AG04450 (cell line): ENCODE data around the gene AFF1. TPM values are rescaled to one million over a fixed set of nuclear protein-coding genes. Genes with fewer than 3 reads are reported as not detected.

Experiments used
- CTCF ChIA-PET: fragments of 300-600, 350-600 bp; formaldehyde crosslinking; extraction: SDS; loops from one replicate; lab custom pipeline; 2022; ENCODE audit warnings: antibody characterized with exemption, inconsistent platforms; lab: Charles Lee
- POLR2A ChIA-PET: fragments of 350-600 bp; formaldehyde crosslinking; extraction: SDS; loops from one replicate; lab custom pipeline; 2021; ENCODE audit warnings: antibody characterized with exemption, inconsistent platforms; lab: Yijun Ruan, JAX
- DNase-seq: peaks from one replicate; pipeline ENCODE4 v3.0.0-alpha.2; 2011; ENCODE audit warnings: low read depth, low spot score
- H3K27ac ChIP-seq: one replicate; pipeline ENCODE4 v1.5.1; 2012; ENCODE audit warnings: low read depth, low read length, control low read depth
- H3K27me3 ChIP-seq: one replicate; pipeline ENCODE4 v1.6.0; 2012; ENCODE audit warnings: low read length; ENCODE audit not compliant: control insufficient read depth, insufficient read depth
- H3K4me3 ChIP-seq: 2 replicates; pipeline ENCODE4 v1.5.1; 2011; ENCODE audit warnings: mild to moderate bottlenecking, low read depth, low read length, control low read depth
- H3K9me3 ChIP-seq: 2 replicates; pipeline ENCODE4 v1.5.1; 2012; ENCODE audit warnings: low read length; ENCODE audit not compliant: control insufficient read depth, insufficient read depth
- polyA plus RNA-seq: library from polyadenylated mRNA; depleted of rRNA; stranded (reverse); fragments of >200 nt; gene quantifications from 2 replicates; pipeline ENCODE4 v1.2.3, GENCODE V29; 2011
- TF ChIP-seq, protein P1 (sequence below): IDR thresholded peaks from 2 replicates; pipeline ENCODE4 v1.5.1; 2011; ENCODE audit warnings: low read depth, low read length, control low read depth, inconsistent platforms

AFF1 gene
- polyA plus RNA-seq, 1 experiment, result 17.2 TPM

DNA sequence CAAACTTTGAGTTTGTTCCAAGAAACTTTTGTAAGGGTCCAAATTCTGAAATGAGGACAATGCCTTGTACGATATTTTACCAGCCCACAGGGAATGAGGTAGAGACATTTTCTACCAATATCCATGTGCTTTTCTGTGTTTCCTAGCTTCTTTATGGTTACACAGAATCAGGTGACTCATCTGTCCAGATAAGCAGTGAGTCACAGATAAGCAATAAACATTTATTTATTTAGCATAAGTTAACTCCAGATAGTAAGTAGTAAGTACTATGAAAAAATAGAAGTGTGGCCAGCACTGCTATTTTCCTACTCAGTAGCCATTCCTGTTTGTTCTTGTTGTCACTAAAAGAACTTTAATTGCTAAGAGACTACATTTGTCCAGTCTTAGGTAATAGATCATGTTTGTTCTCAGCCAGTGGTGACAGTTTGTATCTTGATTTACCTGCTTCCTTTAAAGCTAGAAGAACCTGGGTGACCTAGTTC, 7.4 kb downstream of the AFF1 start:
- ChIA-PET CTCF (interaction anchor here (0.6 to 1.5 kb wide), 2 partner anchors 8 to 28 kb away, joined by 4 read pairs; partner anchors contain the start of gene AFF1), POLR2A (interaction anchor here (0.6 to 1.8 kb wide), 2 partner anchors 55 to 64 kb away, joined by 5 to 8 read pairs; no protein-coding TSS in a partner anchor)
- TF ChIP-seq, protein P1, sequence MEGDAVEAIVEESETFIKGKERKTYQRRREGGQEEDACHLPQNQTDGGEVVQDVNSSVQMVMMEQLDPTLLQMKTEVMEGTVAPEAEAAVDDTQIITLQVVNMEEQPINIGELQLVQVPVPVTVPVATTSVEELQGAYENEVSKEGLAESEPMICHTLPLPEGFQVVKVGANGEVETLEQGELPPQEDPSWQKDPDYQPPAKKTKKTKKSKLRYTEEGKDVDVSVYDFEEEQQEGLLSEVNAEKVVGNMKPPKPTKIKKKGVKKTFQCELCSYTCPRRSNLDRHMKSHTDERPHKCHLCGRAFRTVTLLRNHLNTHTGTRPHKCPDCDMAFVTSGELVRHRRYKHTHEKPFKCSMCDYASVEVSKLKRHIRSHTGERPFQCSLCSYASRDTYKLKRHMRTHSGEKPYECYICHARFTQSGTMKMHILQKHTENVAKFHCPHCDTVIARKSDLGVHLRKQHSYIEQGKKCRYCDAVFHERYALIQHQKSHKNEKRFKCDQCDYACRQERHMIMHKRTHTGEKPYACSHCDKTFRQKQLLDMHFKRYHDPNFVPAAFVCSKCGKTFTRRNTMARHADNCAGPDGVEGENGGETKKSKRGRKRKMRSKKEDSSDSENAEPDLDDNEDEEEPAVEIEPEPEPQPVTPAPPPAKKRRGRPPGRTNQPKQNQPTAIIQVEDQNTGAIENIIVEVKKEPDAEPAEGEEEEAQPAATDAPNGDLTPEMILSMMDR, result no peak
- H3K9me3 ChIP-seq, result no peaks in the 10 kb centered on the region
- no peak for DNase-seq
- H3K4me3 ChIP-seq, result no peak overlapping the region
- H3K27ac ChIP-seq, result no peak overlapping the region
- H3K27me3 ChIP-seq, result no peaks in the 10 kb centered on the region

DNA sequence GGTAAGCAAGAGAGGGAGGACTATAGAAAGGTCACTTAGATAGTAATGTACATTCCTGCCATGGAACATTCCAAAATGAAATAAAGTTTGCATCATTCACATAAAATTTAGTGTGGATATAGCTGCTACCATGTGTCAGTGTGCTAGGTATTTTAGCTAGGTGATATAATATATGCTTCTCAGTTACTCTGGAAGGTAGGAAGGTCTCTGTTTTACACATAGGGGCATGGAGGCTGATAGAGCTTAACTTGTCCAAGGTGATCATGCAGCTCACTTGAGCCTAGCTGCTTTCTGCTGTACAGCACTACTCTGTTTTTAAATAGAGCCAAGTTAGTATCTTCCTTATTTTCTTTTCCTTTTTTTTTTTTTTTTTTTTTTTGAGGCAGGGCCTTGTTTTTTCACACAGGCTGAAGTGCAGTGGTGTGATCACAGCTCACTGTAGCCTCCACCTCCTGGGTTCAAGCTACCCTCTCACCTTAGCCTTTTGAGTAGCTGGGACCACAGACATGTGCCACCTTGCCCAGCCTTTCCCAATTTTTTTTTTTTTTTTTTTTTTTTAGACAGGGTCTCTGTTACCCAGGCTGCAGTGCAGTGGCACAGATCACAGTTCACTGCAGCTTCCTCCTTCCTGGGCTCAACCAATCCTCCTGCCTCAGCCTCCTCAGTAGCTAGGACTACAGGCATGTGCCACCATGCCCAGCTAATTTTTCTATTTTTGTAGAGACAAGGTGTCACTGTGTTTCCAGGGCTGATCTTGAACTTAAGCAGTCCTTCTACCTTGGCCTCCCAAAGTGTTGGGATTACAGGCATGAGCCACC, 10.4 kb downstream of the AFF1 start:
- TF ChIP-seq, protein P1, result no peak
- Histone ChIP-seq H3K27me3 (no peaks in the 10 kb centered on the region), H3K9me3 (no peaks in the 10 kb centered on the region), H3K4me3 (no peak overlapping the region), H3K27ac (no peak overlapping the region)
- no peak for DNase-seq
- ChIA-PET CTCF (interaction anchor here (0.9 to 1.2 kb wide), 3 partner anchors 14 to 148 kb away, joined by 4 to 6 read pairs (median 5); no protein-coding TSS in a partner anchor), POLR2A (interaction anchor here (0.6 to 1.1 kb wide), 4 partner anchors 9 to 81 kb away, joined by 3 to 8 read pairs (median 5); no protein-coding TSS in a partner anchor)

DNA sequence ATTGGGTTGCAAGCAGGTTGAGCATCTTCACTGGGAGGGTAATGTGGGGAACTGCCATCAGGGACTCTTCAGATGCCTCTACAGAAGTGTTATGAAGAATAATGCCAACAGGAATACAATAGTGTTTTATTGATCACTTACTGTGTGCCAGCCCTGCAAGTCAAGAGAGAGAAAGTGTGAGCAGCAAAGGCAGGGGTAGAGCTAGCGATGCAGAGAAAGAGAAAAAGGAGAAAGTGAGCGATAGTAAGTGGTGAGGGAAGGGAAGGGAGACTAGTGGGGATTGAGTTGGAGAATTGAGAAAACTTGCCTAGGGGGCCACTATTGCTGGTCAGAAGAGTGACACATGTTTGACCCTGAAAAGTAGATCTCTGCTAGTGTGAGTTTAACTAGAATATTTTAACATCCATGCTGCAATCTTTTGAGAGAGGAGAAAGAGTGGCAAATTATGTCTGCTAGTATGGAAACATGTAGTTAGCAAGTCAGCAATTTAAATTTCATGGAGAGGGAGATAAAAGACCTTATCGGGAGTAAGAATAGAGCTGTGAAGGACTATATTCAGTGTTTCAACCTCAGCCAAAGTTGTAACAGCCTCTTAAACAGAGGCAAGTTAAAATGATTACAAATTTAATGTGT, 12.2 kb downstream of the AFF1 start:
- Histone ChIP-seq H3K4me3 (no peak overlapping the region), H3K27ac (no peak overlapping the region), H3K9me3 (no peaks in the 10 kb centered on the region), H3K27me3 (no peaks in the 10 kb centered on the region)
- ChIA-PET CTCF (no interaction called here), POLR2A (no interaction called here)
- DNase-seq, result no peak
- TF ChIP-seq, protein P1, result no peak

DNA sequence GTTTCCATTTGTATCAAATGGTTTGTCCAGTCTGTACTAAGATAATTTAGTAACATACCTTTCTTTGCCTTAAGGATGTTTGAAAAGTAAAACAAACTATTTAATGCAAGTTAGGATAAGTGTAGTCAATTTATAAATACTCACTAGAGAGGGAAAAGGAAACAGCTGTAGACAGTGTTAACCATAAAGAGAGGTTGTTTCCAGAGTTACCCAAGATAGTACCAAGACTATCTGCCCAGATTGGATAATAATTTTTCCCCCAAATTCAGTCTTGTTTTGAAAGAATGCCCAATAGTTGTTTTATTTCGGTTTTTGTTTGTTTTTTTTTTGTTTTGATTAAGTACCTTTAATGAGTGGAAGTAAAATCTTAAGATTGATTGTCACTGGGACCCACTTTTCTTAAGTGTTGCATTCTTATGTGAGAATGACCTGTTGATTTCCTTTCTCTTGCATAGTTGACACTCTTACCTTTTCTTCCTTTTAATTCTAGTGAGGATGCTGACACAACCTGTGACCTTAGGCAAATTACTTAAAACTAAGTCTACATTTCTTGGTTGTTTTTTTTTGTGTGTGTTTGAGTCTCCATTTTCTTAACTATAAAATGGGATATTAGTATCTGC, 12.8 kb downstream of the AFF1 start:
- Histone ChIP-seq H3K9me3 (no peaks in the 10 kb centered on the region), H3K27me3 (no peaks in the 10 kb centered on the region), H3K4me3 (no peak overlapping the region), H3K27ac (no peak overlapping the region)
- POLR2A ChIA-PET, result interaction anchor here (0.6 kb wide), 1 partner anchor 1961 kb away, joined by 3 read pairs; no protein-coding TSS in a partner anchor
- TF ChIP-seq, protein P1, result no peak
- CTCF ChIA-PET, result interaction anchor here (1.0 kb wide), 1 partner anchor 25 kb away, joined by 4 read pairs; no protein-coding TSS in a partner anchor
- no peak for DNase-seq
